Gastrocnemius medialis (tissue), 4 donors: ENCODE measurements around the gene PTPRJ.

Experiments
- POLR2A ChIP-seq, 2 donors: fragments of 450-650 bp; IDR thresholded peaks; one replicate each; pipeline ENCODE4 v1.6.1; 2017; ENCODE audit warnings: antibody characterized with exemption in 2 of 2, mild to moderate bottlenecking in 2 of 2, moderate library complexity in 2 of 2
- TF ChIP-seq, protein P1 (sequence below), 5 experiments: fragments of 450-650 bp in 3 of 5; fragments of 200-600 bp in 2 of 5; sonication (generic) in 2 of 5; IDR thresholded peaks in 4 of 5; conservative IDR thresholded peaks in 1 of 5; 1 replicate in 4 of 5; 2 replicates in 1 of 5; pipeline ENCODE4 v1.5.1; 2016 to 2019; ENCODE audit warnings: antibody characterized with exemption in 5 of 5, mild to moderate bottlenecking in 3 of 5, moderate library complexity in 3 of 5

DNA sequence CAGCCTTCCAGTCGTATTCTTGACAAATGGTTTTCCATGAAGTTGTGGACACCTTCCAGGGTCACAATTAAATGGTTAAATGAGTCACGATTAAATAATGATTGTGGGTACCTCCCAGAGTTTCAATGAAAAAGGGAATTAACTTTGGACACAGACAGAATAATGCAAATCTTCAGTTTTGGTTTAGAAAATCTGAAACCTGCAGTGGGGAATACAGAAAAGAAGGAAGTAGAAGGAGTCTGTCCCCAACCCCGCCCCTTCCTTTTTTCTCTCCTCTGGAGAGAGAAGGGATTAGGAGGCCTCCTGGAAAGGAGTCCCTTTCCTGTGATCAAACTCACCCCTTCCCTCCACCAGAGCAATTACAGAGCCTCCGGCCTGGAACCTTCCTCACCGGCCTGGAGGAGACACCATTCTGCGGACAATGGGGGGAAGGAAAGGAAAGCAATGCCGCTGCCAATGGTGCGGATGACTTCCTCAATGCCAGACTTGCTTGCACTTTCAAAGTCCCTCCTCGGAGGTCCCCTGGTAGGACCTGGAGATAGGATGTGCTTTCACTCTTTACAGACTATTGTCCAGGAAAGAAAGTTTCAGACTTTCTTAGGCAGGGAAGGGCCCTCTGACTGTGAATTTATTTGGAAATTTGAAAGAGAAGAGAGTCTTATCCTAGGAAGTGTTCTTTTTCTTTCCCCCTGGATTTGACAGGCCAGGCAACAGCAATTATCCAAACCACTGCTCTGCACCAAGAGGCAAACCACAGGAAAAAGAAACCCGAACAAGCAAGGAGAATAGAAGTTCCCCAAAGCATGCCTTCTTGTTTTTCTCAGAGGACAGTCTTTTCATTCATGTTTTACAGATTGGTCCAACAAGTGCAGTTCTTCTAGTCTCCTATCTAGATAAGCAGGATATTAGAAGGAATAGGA lies 86.8 kb downstream of the PTPRJ start:
- TF ChIP-seq POLR2A (IDR thresholded peaks at IDR 0.05) = no peak
- TF ChIP-seq, protein P1, sequence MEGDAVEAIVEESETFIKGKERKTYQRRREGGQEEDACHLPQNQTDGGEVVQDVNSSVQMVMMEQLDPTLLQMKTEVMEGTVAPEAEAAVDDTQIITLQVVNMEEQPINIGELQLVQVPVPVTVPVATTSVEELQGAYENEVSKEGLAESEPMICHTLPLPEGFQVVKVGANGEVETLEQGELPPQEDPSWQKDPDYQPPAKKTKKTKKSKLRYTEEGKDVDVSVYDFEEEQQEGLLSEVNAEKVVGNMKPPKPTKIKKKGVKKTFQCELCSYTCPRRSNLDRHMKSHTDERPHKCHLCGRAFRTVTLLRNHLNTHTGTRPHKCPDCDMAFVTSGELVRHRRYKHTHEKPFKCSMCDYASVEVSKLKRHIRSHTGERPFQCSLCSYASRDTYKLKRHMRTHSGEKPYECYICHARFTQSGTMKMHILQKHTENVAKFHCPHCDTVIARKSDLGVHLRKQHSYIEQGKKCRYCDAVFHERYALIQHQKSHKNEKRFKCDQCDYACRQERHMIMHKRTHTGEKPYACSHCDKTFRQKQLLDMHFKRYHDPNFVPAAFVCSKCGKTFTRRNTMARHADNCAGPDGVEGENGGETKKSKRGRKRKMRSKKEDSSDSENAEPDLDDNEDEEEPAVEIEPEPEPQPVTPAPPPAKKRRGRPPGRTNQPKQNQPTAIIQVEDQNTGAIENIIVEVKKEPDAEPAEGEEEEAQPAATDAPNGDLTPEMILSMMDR (IDR thresholded peaks at IDR 0.05 in 4 of 5, conservative IDR thresholded peaks at IDR 0.05 in 1 of 5) = no peak
